PFSK-1 (cell line): ENCODE results near the gene MAP3K6.

Experiments
- POLR2AphosphoS5 ChIP-seq: IDR thresholded peaks from 2 replicates; pipeline ENCODE4 v1.6.1; 2012; ENCODE audit warnings: low read depth, mild to moderate bottlenecking, control low read depth, low read length, moderate library complexity
- REST ChIP-seq, 2 experiments: IDR thresholded peaks; 2 replicates each; pipeline versions ENCODE4 v1.6.1 to v1.8.0; 2011 to 2012; ENCODE audit warnings: low read depth in 2 of 2, low read length in 2 of 2, control low read depth in 1 of 2, inconsistent platforms in 1 of 2, mild to moderate bottlenecking in 1 of 2, moderate library complexity in 1 of 2; ENCODE audit not compliant: insufficient read depth in 1 of 2
- SIN3A ChIP-seq: IDR thresholded peaks from 2 replicates; pipeline ENCODE4 v1.6.1; 2012; ENCODE audit warnings: mild to moderate bottlenecking, low read length, moderate library complexity, borderline replicate concordance; ENCODE audit not compliant: insufficient read depth
- TAF1 ChIP-seq: IDR thresholded peaks from 2 replicates; pipeline ENCODE4 v1.6.1; 2012; ENCODE audit warnings: low read length, control low read depth, borderline replicate concordance; ENCODE audit not compliant: insufficient read depth

- no peak for TF ChIP-seq REST (IDR thresholded peaks at IDR 0.05; ENCODE audit: insufficient read depth in 1 of 2, low read depth in 2 of 2, low read length in 2 of 2)
- TF ChIP-seq TAF1 = no peak
- no peak for TF ChIP-seq POLR2AphosphoS5
- TF ChIP-seq SIN3A = no peak
Observed at GRCh38 chr1:27408151-27408550, 41.4 kb upstream of the MAP3K6 start.
